Natural killer cell (primary cell): ENCODE measurements around the gene ANKRD63. TPM values are rescaled to one million over a fixed set of nuclear protein-coding genes. Genes with fewer than 3 reads are reported as not detected.

ENCODE experiments used
- ATAC-seq, 3 donors: fragments of 150-1000 bp in 2 of 3; fragments of 200-7000 bp in 1 of 3; cut with Tn5 transposase; 1 replicate in 1 of 3; 2 replicates in 2 of 3; pipeline ENCODE4 v1.10.0; 2021; ENCODE audit warnings: mild to moderate bottlenecking in 2 of 3, moderate library complexity in 2 of 3
- DNase-seq, 2 donors: peaks; one replicate each; pipeline versions ENCODE4 v3.0.0 to v3.0.0-alpha.2; 2013 to 2021; ENCODE audit warnings: mixed read lengths in 1 of 2
- H3K27ac ChIP-seq: one replicate; pipeline ENCODE4 v1.5.1; 2013; ENCODE audit warnings: mild to moderate bottlenecking, low read length
- H3K27me3 ChIP-seq: one replicate; pipeline ENCODE4 v1.6.1; 2013; ENCODE audit warnings: low read length; ENCODE audit not compliant: control insufficient read depth, insufficient read depth
- H3K36me3 ChIP-seq: one replicate; pipeline ENCODE4 v1.6.1; 2013; ENCODE audit warnings: low read length; ENCODE audit not compliant: control insufficient read depth, insufficient read depth
- H3K4me1 ChIP-seq: one replicate; pipeline ENCODE4 v1.6.1; 2013; ENCODE audit warnings: low read length; ENCODE audit not compliant: control insufficient read depth, insufficient read depth
- H3K4me3 ChIP-seq: one replicate; pipeline ENCODE4 v1.5.1; 2013; ENCODE audit warnings: low read length
- H3K9me3 ChIP-seq: one replicate; pipeline ENCODE4 v1.6.1; 2013; ENCODE audit warnings: low read length; ENCODE audit not compliant: control insufficient read depth, insufficient read depth
- H3K27ac Mint-ChIP-seq, 2 donors: one replicate each; pipeline ENCODE4 v1.8.0; 2022; ENCODE audit warnings: mild to moderate bottlenecking in 2 of 2, mixed read lengths in 2 of 2, moderate library complexity in 1 of 2
- H3K27me3 Mint-ChIP-seq, 2 donors: one replicate each; pipeline ENCODE4 v1.8.0; 2022; ENCODE audit warnings: low read depth in 2 of 2, mixed read lengths in 2 of 2
- H3K36me3 Mint-ChIP-seq: one replicate; pipeline ENCODE4 v1.8.0; 2022; ENCODE audit warnings: mixed read lengths
- H3K4me1 Mint-ChIP-seq, 2 donors: one replicate each; pipeline ENCODE4 v1.8.0; 2022; ENCODE audit warnings: mixed read lengths in 2 of 2
- H3K4me3 Mint-ChIP-seq: one replicate; pipeline ENCODE4 v1.8.0; 2022; ENCODE audit warnings: mild to moderate bottlenecking, moderate library complexity, mixed read lengths
- H3K9me3 Mint-ChIP-seq, 2 donors: one replicate each; pipeline ENCODE4 v1.8.0; 2022; ENCODE audit warnings: mixed read lengths in 2 of 2
- CTCF ChIP-seq: fragments of 200-600 bp; IDR thresholded peaks from one replicate; pipeline ENCODE4 v1.8.0; 2022; ENCODE audit warnings: antibody characterized with exemption
- WGBS: methylation state at CpG from one replicate; pipeline ENCODE4 v1.1.7; 2013; ENCODE audit warnings: missing lambda C conversion rate; ENCODE audit not compliant: insufficient coverage; 5-methylcytosine and 5-hydroxymethylcytosine counted together
- intact Hi-C: fragments of 100-400 bp; cut with micrococcal nuclease; formaldehyde crosslinking; loops from one replicate; pipeline ENCODE4 v1.14.2; 2022
- total RNA-seq, 4 donors: library from RNA; stranded (reverse); fragments of 120-200 nt in 1 of 4; gene quantifications; one replicate each; pipeline versions ENCODE4 v1.2.3 to v1.2.4, GENCODE V29; 2013 to 2022

Gene ANKRD63
- total RNA-seq, 3 donors from 2014 or later (not counting 1 experiment from before 2014, with no cell fraction given), result not detected

GRCh38 chr15:40283615-40284300 is 894 bp upstream of the ANKRD63 start:
- DNase-seq (no peak), ATAC-seq (no peak)
- Mint-ChIP-seq H3K27ac (no peak overlapping the region), H3K9me3 (no peaks in the 10 kb centered on the region), H3K4me1 (peaks cover 0 to 5% of the 10 kb centered on the region in 2 donors), H3K36me3 (no peaks in the 10 kb centered on the region), H3K4me3 (peak overlapping the region; percentile 40), H3K27me3 (peaks cover 3 to 20% of the 10 kb centered on the region in 2 donors)
- Histone ChIP-seq H3K4me3 (no peak overlapping the region), H3K9me3 (no peaks in the 10 kb centered on the region), H3K36me3 (peaks cover 23% of the 10 kb centered on the region), H3K4me1 (peaks cover 23% of the 10 kb centered on the region), H3K27ac (no peak overlapping the region), H3K27me3 (peaks cover 18% of the 10 kb centered on the region)
- 49% methylated on average over 33 of the region's 33 CpGs for WGBS
- intact Hi-C loops, result no loop called here
- no peak for TF ChIP-seq CTCF

GRCh38 chr15:40282147-40282868 is 556 bp downstream of the ANKRD63 start:
- ATAC-seq (peak; percentile 79 to 82 (median 82)), DNase-seq (peak; percentile 56 to 72)
- H3K4me3 ChIP-seq, result peak overlapping the region; percentile 36
- H3K36me3 ChIP-seq, result peaks cover 9% of the 10 kb centered on the region
- peaks cover 32% of the 10 kb centered on the region for H3K4me1 ChIP-seq
- peaks cover 19% of the 10 kb centered on the region for H3K27me3 ChIP-seq
- under 1% methylated on average over 92 of the region's 92 CpGs for WGBS
- peak; percentile 68 for TF ChIP-seq CTCF
- Mint-ChIP-seq H3K36me3 (no peaks in the 10 kb centered on the region), H3K4me3 (peak overlapping the region; percentile 78), H3K27ac (no peak overlapping the region), H3K9me3 (no peaks in the 10 kb centered on the region), H3K27me3 (peaks cover 11 to 27% of the 10 kb centered on the region in 2 donors), H3K4me1 (peaks cover 0 to 10% of the 10 kb centered on the region in 2 donors)
- H3K9me3 ChIP-seq, result no peaks in the 10 kb centered on the region
- intact Hi-C loops, result no loop called here
- H3K27ac ChIP-seq, result no peak overlapping the region

- Histone ChIP-seq H3K36me3 (peaks cover 4% of the 10 kb centered on the region), H3K27ac (no peak overlapping the region), H3K9me3 (no peaks in the 10 kb centered on the region), H3K4me1 (peaks cover 32% of the 10 kb centered on the region), H3K4me3 (no peak overlapping the region), H3K27me3 (peaks cover 19% of the 10 kb centered on the region)
- no peak for ATAC-seq
- peaks cover 0 to 10% of the 10 kb centered on the region in 2 donors for H3K4me1 Mint-ChIP-seq
- no peak overlapping the region for H3K4me3 Mint-ChIP-seq
- H3K36me3 Mint-ChIP-seq, result no peaks in the 10 kb centered on the region
- 19% methylated on average over 51 of the region's 51 CpGs for WGBS
- no peak for DNase-seq
- H3K9me3 Mint-ChIP-seq, result no peaks in the 10 kb centered on the region
- H3K27me3 Mint-ChIP-seq, result peaks cover 11 to 27% of the 10 kb centered on the region in 2 donors
- no peak for TF ChIP-seq CTCF
- H3K27ac Mint-ChIP-seq, result no peak overlapping the region
- intact Hi-C loops, result no loop called here
These were observed 1.1 kb downstream of the ANKRD63 start for GRCh38 chr15:40281801-40282146.
